Natural killer cell (primary cell): ENCODE results near the gene PADI1. TPM values are rescaled to one million over a fixed set of nuclear protein-coding genes. Genes with fewer than 3 reads are reported as not detected.

ENCODE experiments used
- ATAC-seq, 3 donors: fragments of 150-1000 bp in 2 of 3; fragments of 200-7000 bp in 1 of 3; cut with Tn5 transposase; 1 replicate in 1 of 3; 2 replicates in 2 of 3; pipeline ENCODE4 v1.10.0; 2021; ENCODE audit warnings: mild to moderate bottlenecking in 2 of 3, moderate library complexity in 2 of 3
- DNase-seq, 2 donors: peaks; one replicate each; pipeline versions ENCODE4 v3.0.0 to v3.0.0-alpha.2; 2013 to 2021; ENCODE audit warnings: mixed read lengths in 1 of 2
- H3K27ac ChIP-seq: one replicate; pipeline ENCODE4 v1.5.1; 2013; ENCODE audit warnings: mild to moderate bottlenecking, low read length
- H3K27me3 ChIP-seq: one replicate; pipeline ENCODE4 v1.6.1; 2013; ENCODE audit warnings: low read length; ENCODE audit not compliant: control insufficient read depth, insufficient read depth
- H3K36me3 ChIP-seq: one replicate; pipeline ENCODE4 v1.6.1; 2013; ENCODE audit warnings: low read length; ENCODE audit not compliant: control insufficient read depth, insufficient read depth
- H3K4me1 ChIP-seq: one replicate; pipeline ENCODE4 v1.6.1; 2013; ENCODE audit warnings: low read length; ENCODE audit not compliant: control insufficient read depth, insufficient read depth
- H3K4me3 ChIP-seq: one replicate; pipeline ENCODE4 v1.5.1; 2013; ENCODE audit warnings: low read length
- H3K9me3 ChIP-seq: one replicate; pipeline ENCODE4 v1.6.1; 2013; ENCODE audit warnings: low read length; ENCODE audit not compliant: control insufficient read depth, insufficient read depth
- H3K27ac Mint-ChIP-seq, 2 donors: one replicate each; pipeline ENCODE4 v1.8.0; 2022; ENCODE audit warnings: mild to moderate bottlenecking in 2 of 2, mixed read lengths in 2 of 2, moderate library complexity in 1 of 2
- H3K27me3 Mint-ChIP-seq, 2 donors: one replicate each; pipeline ENCODE4 v1.8.0; 2022; ENCODE audit warnings: low read depth in 2 of 2, mixed read lengths in 2 of 2
- H3K36me3 Mint-ChIP-seq: one replicate; pipeline ENCODE4 v1.8.0; 2022; ENCODE audit warnings: mixed read lengths
- H3K4me1 Mint-ChIP-seq, 2 donors: one replicate each; pipeline ENCODE4 v1.8.0; 2022; ENCODE audit warnings: mixed read lengths in 2 of 2
- H3K4me3 Mint-ChIP-seq: one replicate; pipeline ENCODE4 v1.8.0; 2022; ENCODE audit warnings: mild to moderate bottlenecking, moderate library complexity, mixed read lengths
- H3K9me3 Mint-ChIP-seq, 2 donors: one replicate each; pipeline ENCODE4 v1.8.0; 2022; ENCODE audit warnings: mixed read lengths in 2 of 2
- WGBS: methylation state at CpG from one replicate; pipeline ENCODE4 v1.1.7; 2013; ENCODE audit warnings: missing lambda C conversion rate; ENCODE audit not compliant: insufficient coverage; 5-methylcytosine and 5-hydroxymethylcytosine counted together
- intact Hi-C: fragments of 100-400 bp; cut with micrococcal nuclease; formaldehyde crosslinking; loops from one replicate; pipeline ENCODE4 v1.14.2; 2022
- total RNA-seq, 4 donors: library from RNA; stranded (reverse); fragments of 120-200 nt in 1 of 4; gene quantifications; one replicate each; pipeline versions ENCODE4 v1.2.3 to v1.2.4, GENCODE V29; 2013 to 2022
- TF ChIP-seq, protein P1 (sequence below): fragments of 200-600 bp; IDR thresholded peaks from one replicate; pipeline ENCODE4 v1.8.0; 2022; ENCODE audit warnings: antibody characterized with exemption

Gene PADI1
- total RNA-seq, 3 donors from 2014 or later (not counting 1 experiment from before 2014, with no cell fraction given) = not detected

DNA sequence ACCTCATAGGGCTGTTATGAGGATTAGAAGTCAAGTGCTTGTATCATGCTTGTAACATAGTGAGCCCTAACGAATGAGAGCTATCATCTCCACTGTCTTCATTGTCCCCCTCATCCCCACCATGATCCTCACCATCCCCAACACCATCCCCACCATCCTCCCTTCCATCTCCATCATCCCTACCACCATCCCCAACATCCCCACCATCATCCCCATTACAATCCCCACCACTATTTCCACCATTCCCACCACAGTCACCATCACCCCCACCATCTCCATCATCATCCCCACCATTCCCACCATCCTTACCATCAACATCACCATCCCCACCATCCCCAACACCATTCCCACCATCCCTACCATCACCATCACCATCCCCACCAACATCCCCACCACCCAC lies 39.1 kb upstream of the PADI1 start:
- no peak overlapping the region for H3K27ac ChIP-seq
- Mint-ChIP-seq H3K36me3 (no peaks in the 10 kb centered on the region), H3K27me3 (peaks cover 0 to 7% of the 10 kb centered on the region in 2 donors), H3K9me3 (no peaks in the 10 kb centered on the region), H3K4me1 (no peaks in the 10 kb centered on the region), H3K4me3 (no peak overlapping the region), H3K27ac (no peak overlapping the region)
- ATAC-seq = no peak
- intact Hi-C loops = no loop called here
- H3K27me3 ChIP-seq = no peaks in the 10 kb centered on the region
- TF ChIP-seq, protein P1, sequence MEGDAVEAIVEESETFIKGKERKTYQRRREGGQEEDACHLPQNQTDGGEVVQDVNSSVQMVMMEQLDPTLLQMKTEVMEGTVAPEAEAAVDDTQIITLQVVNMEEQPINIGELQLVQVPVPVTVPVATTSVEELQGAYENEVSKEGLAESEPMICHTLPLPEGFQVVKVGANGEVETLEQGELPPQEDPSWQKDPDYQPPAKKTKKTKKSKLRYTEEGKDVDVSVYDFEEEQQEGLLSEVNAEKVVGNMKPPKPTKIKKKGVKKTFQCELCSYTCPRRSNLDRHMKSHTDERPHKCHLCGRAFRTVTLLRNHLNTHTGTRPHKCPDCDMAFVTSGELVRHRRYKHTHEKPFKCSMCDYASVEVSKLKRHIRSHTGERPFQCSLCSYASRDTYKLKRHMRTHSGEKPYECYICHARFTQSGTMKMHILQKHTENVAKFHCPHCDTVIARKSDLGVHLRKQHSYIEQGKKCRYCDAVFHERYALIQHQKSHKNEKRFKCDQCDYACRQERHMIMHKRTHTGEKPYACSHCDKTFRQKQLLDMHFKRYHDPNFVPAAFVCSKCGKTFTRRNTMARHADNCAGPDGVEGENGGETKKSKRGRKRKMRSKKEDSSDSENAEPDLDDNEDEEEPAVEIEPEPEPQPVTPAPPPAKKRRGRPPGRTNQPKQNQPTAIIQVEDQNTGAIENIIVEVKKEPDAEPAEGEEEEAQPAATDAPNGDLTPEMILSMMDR = no peak
- DNase-seq = no peak
- H3K9me3 ChIP-seq = no peaks in the 10 kb centered on the region
- H3K36me3 ChIP-seq = no peaks in the 10 kb centered on the region
- no peak overlapping the region for H3K4me3 ChIP-seq
- H3K4me1 ChIP-seq = no peaks in the 10 kb centered on the region
- WGBS = 71% methylated on average over 1 of the region's 1 CpG

DNA sequence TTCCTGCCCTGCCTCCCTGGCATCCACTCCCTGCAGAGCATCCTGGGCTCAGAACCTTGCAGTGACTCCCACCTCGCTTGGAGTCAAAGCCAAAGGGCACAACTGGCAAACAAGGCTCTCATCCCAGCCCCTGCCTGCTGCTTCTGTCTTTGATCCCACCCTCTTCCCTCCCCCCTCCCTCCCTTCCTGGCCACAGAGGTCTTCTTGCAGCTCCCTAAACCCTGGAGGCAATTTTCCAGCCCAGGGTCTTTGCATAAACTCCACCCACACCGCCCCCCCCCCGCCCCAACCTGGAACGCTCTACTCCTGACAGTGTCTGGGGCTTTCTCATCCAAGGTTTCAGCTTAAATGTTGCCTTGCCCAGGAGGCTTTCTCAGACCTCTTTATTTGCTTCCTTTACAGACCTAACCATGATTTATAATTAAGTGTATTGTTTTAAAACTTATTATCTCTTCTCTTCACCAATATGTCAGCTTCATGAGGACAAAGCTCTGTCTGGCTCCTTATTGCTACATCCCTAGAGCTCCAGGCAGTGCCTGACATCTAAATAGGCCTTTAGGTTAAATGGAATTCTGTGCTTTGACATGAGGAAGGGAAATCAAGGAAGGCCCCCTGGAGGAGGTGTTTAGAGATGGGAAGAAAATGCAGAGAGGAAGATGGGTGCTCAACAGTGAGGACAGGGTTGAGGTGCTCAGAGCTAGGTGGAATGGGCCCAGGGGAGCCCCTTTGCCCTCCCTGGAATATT lies 37.7 kb upstream of the PADI1 start:
- Mint-ChIP-seq H3K36me3 (no peaks in the 10 kb centered on the region), H3K4me3 (no peak overlapping the region), H3K9me3 (no peaks in the 10 kb centered on the region), H3K27ac (no peak overlapping the region), H3K4me1 (peaks cover 0 to 5% of the 10 kb centered on the region in 2 donors), H3K27me3 (peaks cover 0 to 7% of the 10 kb centered on the region in 2 donors)
- no peaks in the 10 kb centered on the region for H3K36me3 ChIP-seq
- no peaks in the 10 kb centered on the region for H3K27me3 ChIP-seq
- 75% methylated on average over 4 of the region's 4 CpGs for WGBS
- H3K4me1 ChIP-seq = no peaks in the 10 kb centered on the region
- H3K4me3 ChIP-seq = no peak overlapping the region
- DNase-seq (no peak), ATAC-seq (no peak)
- TF ChIP-seq, protein P1 = no peak
- intact Hi-C loops = no loop called here
- H3K9me3 ChIP-seq = no peaks in the 10 kb centered on the region
- no peak overlapping the region for H3K27ac ChIP-seq

DNA sequence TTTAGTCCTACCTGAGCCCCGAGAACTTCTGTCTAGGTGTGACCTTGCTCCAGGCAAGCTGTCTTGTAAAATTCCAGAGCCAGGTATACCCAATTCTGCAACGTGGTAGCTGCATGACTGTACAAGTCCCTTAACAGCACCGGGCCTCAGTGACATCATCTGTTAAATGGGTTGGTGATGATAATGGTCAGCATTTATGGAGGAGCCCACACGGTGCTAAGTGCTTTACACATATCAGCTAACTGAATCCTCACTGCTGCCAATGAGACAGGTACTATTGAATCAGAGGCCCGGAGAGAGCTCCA lies 37.2 kb upstream of the PADI1 start:
- Histone ChIP-seq H3K4me3 (no peak overlapping the region), H3K4me1 (no peaks in the 10 kb centered on the region), H3K27me3 (no peaks in the 10 kb centered on the region), H3K36me3 (no peaks in the 10 kb centered on the region), H3K27ac (no peak overlapping the region), H3K9me3 (no peaks in the 10 kb centered on the region)
- Mint-ChIP-seq H3K27ac (no peak overlapping the region), H3K9me3 (no peaks in the 10 kb centered on the region), H3K27me3 (peaks cover 0 to 7% of the 10 kb centered on the region in 2 donors), H3K4me3 (no peak overlapping the region), H3K36me3 (no peaks in the 10 kb centered on the region), H3K4me1 (peaks cover under 1 to 6% of the 10 kb centered on the region in 2 donors)
- TF ChIP-seq, protein P1 = no peak
- intact Hi-C loops = no loop called here
- DNase-seq (no peak), ATAC-seq (no peak)
- 88% methylated on average over 5 of the region's 5 CpGs for WGBS
